SK-N-SH (cell line): ENCODE data around the gene CCDC50. TPM values are rescaled to one million over a fixed set of nuclear protein-coding genes. Genes with fewer than 3 reads are reported as not detected.

ENCODE experiments used
- CTCF ChIA-PET: fragments of 300-600, 350-600 bp; formaldehyde crosslinking; extraction: SDS; loops from one replicate; lab custom pipeline; 2021; lab: Yijun Ruan, JAX
- POLR2A ChIA-PET: fragments of 350-600 bp; sonication (Branson Sonifier 250); formaldehyde crosslinking; extraction: SDS; loops from one replicate; lab custom pipeline; 2020; ENCODE audit warnings: antibody characterized with exemption, inconsistent platforms; lab: Yijun Ruan, JAX
- DNase-seq: peaks from one replicate; pipeline ENCODE4 v3.0.0; 2012
- H2AFZ ChIP-seq: fragments of 200-600 bp; sonication (generic); 2 replicates; pipeline ENCODE4 v1.8.1; 2016; ENCODE audit warnings: antibody characterized with exemption, mild to moderate bottlenecking, low read depth
- H3F3A ChIP-seq: fragments of 200-600 bp; sonication (generic); replicated peaks from 2 replicates; pipeline ENCODE3; 2016; ENCODE audit warnings: antibody characterized with exemption, mild to moderate bottlenecking; ENCODE audit not compliant: insufficient read depth
- H3K27ac ChIP-seq, 2 experiments: fragments of 200-500 bp in 1 of 2; fragments of 200-600 bp in 1 of 2; sonication (Bioruptor generic) in 1 of 2; sonication (generic), shearing (Covaris generic) in 1 of 2; 2 replicates each; pipeline versions ENCODE4 v1.5.1 to v1.6.1; 2014 to 2016; ENCODE audit warnings: low read depth in 2 of 2, inconsistent platforms in 1 of 2, low read length in 1 of 2, mild to moderate bottlenecking in 1 of 2, mixed read lengths in 1 of 2
- H3K27me3 ChIP-seq: fragments of 200-600 bp; sonication (generic), shearing (Covaris generic); 2 replicates; pipeline ENCODE4 v1.6.1; 2016; ENCODE audit warnings: mixed run types; ENCODE audit not compliant: insufficient read depth
- H3K36me3 ChIP-seq, 2 experiments: fragments of 200-500 bp in 1 of 2; fragments of 200-600 bp in 1 of 2; sonication (Bioruptor generic) in 1 of 2; sonication (generic) in 1 of 2; replicated peaks in 1 of 2; 2 replicates each; pipeline versions ENCODE3 to v1.5.1; 2014 to 2016; ENCODE audit warnings: low read length in 1 of 2, mild to moderate bottlenecking in 1 of 2; ENCODE audit not compliant: insufficient read depth in 2 of 2, control insufficient read depth in 1 of 2
- H3K4me1 ChIP-seq, 2 experiments: fragments of 200-500 bp in 1 of 2; fragments of 200-600 bp in 1 of 2; sonication (Bioruptor generic) in 1 of 2; sonication (generic), shearing (Covaris generic) in 1 of 2; 2 replicates each; pipeline versions ENCODE4 v1.5.1 to v1.6.1; 2014 to 2016; ENCODE audit warnings: low read depth in 1 of 2, low read length in 1 of 2, mixed run types in 1 of 2; ENCODE audit not compliant: insufficient read depth in 2 of 2, control insufficient read depth in 1 of 2
- H3K4me2 ChIP-seq: fragments of 200-600 bp; sonication (generic), shearing (Covaris generic); 2 replicates; pipeline ENCODE4 v1.6.1; 2017; ENCODE audit warnings: mixed run types
- H3K4me3 ChIP-seq, 2 experiments: fragments of 200-500 bp in 1 of 2; fragments of 200-600 bp in 1 of 2; sonication (Bioruptor generic) in 1 of 2; sonication (generic), shearing (Covaris generic) in 1 of 2; 2 replicates each; pipeline versions ENCODE4 v1.5.1 to v1.8.1; 2014 to 2016; ENCODE audit warnings: low read depth in 2 of 2, inconsistent platforms in 1 of 2, low read length in 1 of 2, mild to moderate bottlenecking in 1 of 2, mixed read lengths in 1 of 2, moderate library complexity in 1 of 2
- H3K79me2 ChIP-seq: fragments of 200-600 bp; sonication (generic); 2 replicates; pipeline ENCODE4 v1.8.1; 2017; ENCODE audit warnings: mild to moderate bottlenecking; ENCODE audit not compliant: insufficient read depth
- H3K9ac ChIP-seq: fragments of 200-600 bp; sonication (generic); 2 replicates; pipeline ENCODE4 v1.6.1; 2017; ENCODE audit warnings: mixed run types
- H3K9me2 ChIP-seq: fragments of 200-600 bp; sonication (generic); 2 replicates; pipeline ENCODE4 v1.6.1; 2017; ENCODE audit warnings: mixed run types
- H3K9me3 ChIP-seq: fragments of 200-600 bp; sonication (generic); 2 replicates; pipeline ENCODE4 v1.6.1; 2017; ENCODE audit warnings: mixed run types, mild to moderate bottlenecking, moderate library complexity
- H4K20me1 ChIP-seq: fragments of 200-600 bp; sonication (generic); 2 replicates; pipeline ENCODE4 v1.6.1; 2017; ENCODE audit warnings: mild to moderate bottlenecking, mixed run types; ENCODE audit not compliant: insufficient read depth
- CHD2 ChIP-seq: fragments of 150-350 bp; IDR thresholded peaks from 2 replicates; pipeline ENCODE4 v1.6.1; 2018; ENCODE audit warnings: low read length; ENCODE audit not compliant: partially characterized antibody
- ELF1 ChIP-seq: IDR thresholded peaks from 2 replicates; pipeline ENCODE4 v1.4.0; 2012
- EZH2phosphoT487 ChIP-seq: fragments of 200-600 bp; sonication (generic); IDR thresholded peaks from 2 replicates; pipeline ENCODE4 v1.6.1; 2017; ENCODE audit warnings: low read depth, mixed run types, mild to moderate bottlenecking, antibody characterized with exemption, moderate library complexity, borderline replicate concordance
- FOSL2 ChIP-seq: IDR thresholded peaks from 2 replicates; pipeline ENCODE4 v1.4.0; 2012; ENCODE audit warnings: low read depth, mild to moderate bottlenecking, moderate library complexity, borderline replicate concordance
- FOXJ3 ChIP-seq: sonication (generic); formaldehyde crosslinking; IDR thresholded peaks from 2 replicates; pipeline ENCODE4 v1.5.1; 2020; ENCODE audit warnings: mild to moderate bottlenecking, missing genetic modification reagents
- GABPA ChIP-seq: IDR thresholded peaks from 2 replicates; pipeline ENCODE4 v1.4.0; 2012; ENCODE audit warnings: low read depth, mild to moderate bottlenecking
- JUND ChIP-seq: IDR thresholded peaks from 2 replicates; pipeline ENCODE4 v1.4.0; 2012
- MEF2A ChIP-seq: IDR thresholded peaks from 2 replicates; pipeline ENCODE4 v1.4.0; 2012; ENCODE audit warnings: low read depth, borderline replicate concordance
- NFIC ChIP-seq: IDR thresholded peaks from 2 replicates; pipeline ENCODE4 v1.4.0; 2012; ENCODE audit warnings: borderline replicate concordance
- NRF1 ChIP-seq: IDR thresholded peaks from 2 replicates; pipeline ENCODE4 v1.6.1; 2012; ENCODE audit warnings: low read depth, mild to moderate bottlenecking, low read length
- PBX3 ChIP-seq: IDR thresholded peaks from 2 replicates; pipeline ENCODE4; 2012
- RCOR1 ChIP-seq: fragments of 150-350 bp; IDR thresholded peaks from 2 replicates; pipeline ENCODE4 v1.6.1; 2017; ENCODE audit warnings: antibody characterized with exemption, low read length
- REST ChIP-seq: IDR thresholded peaks from 2 replicates; pipeline ENCODE4 v1.6.1; 2012; ENCODE audit warnings: mild to moderate bottlenecking, low read depth, low read length, moderate library complexity
- RFX5 ChIP-seq: IDR thresholded peaks from 2 replicates; pipeline ENCODE4 v1.6.1; 2012; ENCODE audit warnings: mild to moderate bottlenecking, improper control_type of control experiment, low read length
- RXRA ChIP-seq: IDR thresholded peaks from 2 replicates; pipeline ENCODE4 v1.4.0; 2012; ENCODE audit warnings: low read depth, mild to moderate bottlenecking, borderline replicate concordance
- TCF12 ChIP-seq: IDR thresholded peaks from 2 replicates; pipeline ENCODE4 v1.4.0; 2012
- TEAD4 ChIP-seq: IDR thresholded peaks from 2 replicates; pipeline ENCODE4 v1.4.0; 2012; ENCODE audit warnings: mild to moderate bottlenecking, borderline replicate concordance; ENCODE audit not compliant: insufficient read depth
- USF1 ChIP-seq: IDR thresholded peaks from 2 replicates; pipeline ENCODE4 v1.4.0; 2012; ENCODE audit warnings: low read depth, borderline replicate concordance
- USF2 ChIP-seq: fragments of 150-350 bp; IDR thresholded peaks from 2 replicates; pipeline ENCODE4 v1.6.1; 2017; ENCODE audit warnings: antibody characterized with exemption, low read length, low read depth, borderline replicate concordance
- YY1 ChIP-seq: IDR thresholded peaks from 2 replicates; pipeline ENCODE4 v1.4.0; 2012; ENCODE audit warnings: low read depth, mild to moderate bottlenecking
- WGBS: methylation state at CpG from one replicate; pipeline ENCODE4 v1.1.6; 2017; ENCODE audit warnings: low lambda C conversion rate; 5-methylcytosine and 5-hydroxymethylcytosine counted together
- polyA plus RNA-seq, 3 experiments: library from polyadenylated mRNA; depleted of rRNA; stranded (reverse); fragments of >200 nt; gene quantifications; 2 replicates each; pipeline ENCODE4 v1.2.3, GENCODE V29; 2012
- TF ChIP-seq, protein P1 (sequence below): IDR thresholded peaks from 2 replicates; pipeline ENCODE4 v1.4.0; 2012; ENCODE audit warnings: low read depth

CCDC50 gene
- polyA plus RNA-seq, 1 of the 3 experiments (the other 2 are of a cell fraction), result 21.9 TPM

DNA sequence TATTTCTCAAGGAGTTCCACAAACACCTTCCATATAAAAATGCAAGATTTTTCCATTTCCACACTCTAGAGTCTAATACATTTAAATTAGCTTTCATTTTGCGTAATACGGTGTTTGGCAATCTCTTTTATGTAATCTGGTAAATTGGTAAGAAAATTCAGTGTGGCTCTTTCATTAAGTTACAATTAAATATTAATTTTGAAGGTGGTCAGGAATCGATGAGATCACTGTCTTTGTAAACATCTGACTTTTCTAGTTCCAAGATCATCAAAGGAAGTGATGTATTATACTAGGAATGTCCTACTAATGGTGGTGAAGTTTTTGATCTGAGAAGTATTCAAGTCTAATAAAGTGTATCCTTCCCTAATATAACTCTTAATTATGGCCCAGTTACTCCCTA lies 2.2 kb downstream of the CCDC50 start:
- Histone ChIP-seq H3K9ac (peak overlapping the region; percentile 94; the same call in 1 of the 2 replicates), H3K4me3 (peak overlapping the region in 1 of 2 experiments; percentile 93; a peak in 3 of 4 replicates), H2AFZ (no peak overlapping the region), H3F3A (peaks cover 27% of the 10 kb centered on the region), H3K27ac (peak overlapping the region in 1 of 2 experiments; percentile 92; a peak in 3 of 4 replicates), H3K9me2 (no peaks in the 10 kb centered on the region), H3K79me2 (peaks cover 72% of the 10 kb centered on the region), H3K36me3 (no peaks in the 10 kb centered on the region), H3K4me1 (peaks cover 18 to 48% of the 10 kb centered on the region in 2 experiments; a peak in 3 of 4 replicates), H3K9me3 (no peaks in the 10 kb centered on the region), H4K20me1 (peaks cover 3% of the 10 kb centered on the region; the same call in 1 of the 2 replicates), H3K4me2 (peak overlapping the region; percentile 82), H3K27me3 (no peaks in the 10 kb centered on the region)
- ChIA-PET CTCF (no interaction called here), POLR2A (no interaction called here)
- no peak for DNase-seq
- TF ChIP-seq GABPA, result no peak
- TF ChIP-seq RCOR1, result no peak
- TF ChIP-seq TEAD4, result no peak
- TF ChIP-seq RFX5, result no peak
- no peak for TF ChIP-seq NRF1
- peak; percentile 23; the same call in 1 of the 2 replicates for TF ChIP-seq NFIC
- no peak for TF ChIP-seq YY1
- 0 out of 2 replicates have a peak, but pooled peaks have one; percentile 45 for TF ChIP-seq FOSL2
- no peak for TF ChIP-seq REST
- no peak for TF ChIP-seq USF1
- 0 out of 2 replicates have a peak, but pooled peaks have one; percentile 37 for TF ChIP-seq JUND
- TF ChIP-seq TCF12, result peak; percentile 10; the same call in 1 of the 2 replicates
- WGBS, result 70% methylated on average over 3 of the region's 3 CpGs

GRCh38 chr3:191333298-191333880 lies 4.2 kb downstream of the CCDC50 start:
- Histone ChIP-seq H3F3A (peaks cover 40% of the 10 kb centered on the region), H3K4me1 (peaks cover 17 to 52% of the 10 kb centered on the region in 2 experiments; a peak in 3 of 4 replicates), H3K79me2 (peaks cover 89% of the 10 kb centered on the region), H3K4me2 (no peak overlapping the region), H3K36me3 (no peaks in the 10 kb centered on the region), H2AFZ (no peak overlapping the region), H3K9me2 (no peaks in the 10 kb centered on the region), H4K20me1 (peaks cover 3% of the 10 kb centered on the region; the same call in 1 of the 2 replicates), H3K27ac (no peak overlapping the region; a peak in 1 of 4 replicates), H3K27me3 (no peaks in the 10 kb centered on the region), H3K4me3 (no peak overlapping the region), H3K9ac (no peak overlapping the region), H3K9me3 (no peaks in the 10 kb centered on the region)
- 99% methylated on average over 3 of the region's 3 CpGs for WGBS
- ChIA-PET CTCF (no interaction called here), POLR2A (no interaction called here)
- DNase-seq, result no peak
- TF ChIP-seq EZH2phosphoT487 (no peak), NFIC (no peak), PBX3 (no peak), FOSL2 (no peak), JUND (no peak), FOXJ3 (CRISPR knock-in tag) (no peak), TCF12 (no peak), RXRA (no peak), CHD2 (no peak), MEF2A (no peak), ELF1 (no peak), USF2 (no peak), RFX5 (no peak), GABPA (no peak)
- TF ChIP-seq, protein P1, sequence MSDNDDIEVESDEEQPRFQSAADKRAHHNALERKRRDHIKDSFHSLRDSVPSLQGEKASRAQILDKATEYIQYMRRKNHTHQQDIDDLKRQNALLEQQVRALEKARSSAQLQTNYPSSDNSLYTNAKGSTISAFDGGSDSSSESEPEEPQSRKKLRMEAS, result no peak
